Chondrocyte (in vitro differentiated cells): ENCODE measurements around the gene LASP1NB.
A peak's percentile ranks its signal among the peaks of the same experiment; 100 is the strongest.
"Not testable (repeated sequence)": the region's sequence is repeated elsewhere in the genome, so short reads cannot be mapped to it uniquely, and the experiment has no call there.

Source experiments
- DNase-seq: peaks from one replicate; pipeline ENCODE4 v3.0.0; 2021; ENCODE audit warnings: mixed read lengths, low spot score
- H3K27ac Mint-ChIP-seq: one replicate; pipeline ENCODE4 v1.8.0; 2021; ENCODE audit warnings: mild to moderate bottlenecking, moderate library complexity, mixed read lengths; ENCODE audit not compliant: unreplicated experiment
- H3K27me3 Mint-ChIP-seq: 2 replicates; pipeline ENCODE4 v1.8.0; 2021; ENCODE audit warnings: low read depth, mixed read lengths
- H3K36me3 Mint-ChIP-seq: 2 replicates; pipeline ENCODE4 v1.8.0; 2021; ENCODE audit warnings: low read depth, mixed read lengths
- H3K4me1 Mint-ChIP-seq: 2 replicates; pipeline ENCODE4 v1.8.0; 2021; ENCODE audit warnings: low read depth, mild to moderate bottlenecking, mixed read lengths
- H3K4me3 Mint-ChIP-seq: one replicate; pipeline ENCODE4 v1.8.0; 2021; ENCODE audit warnings: mild to moderate bottlenecking, moderate library complexity, mixed read lengths; ENCODE audit not compliant: unreplicated experiment
- H3K9me3 Mint-ChIP-seq: 2 replicates; pipeline ENCODE4 v1.8.0; 2021; ENCODE audit warnings: low read depth, mixed read lengths
- CTCF ChIP-seq: fragments of 200-600 bp; sonication (generic); IDR thresholded peaks from 2 replicates; pipeline ENCODE4 v1.5.0; 2021; ENCODE audit warnings: antibody characterized with exemption, mild to moderate bottlenecking, moderate library complexity

Gene LASP1NB

GRCh38 chr17:38907930-38908675 lies 17.3 kb upstream of the LASP1NB start:
- TF ChIP-seq CTCF, result no peak
- peak; percentile 77 for DNase-seq
- Mint-ChIP-seq H3K27me3 (no peaks in the 10 kb centered on the region), H3K4me1 (peaks cover 37% of the 10 kb centered on the region), H3K27ac (peak overlapping the region; percentile 45), H3K4me3 (no peak overlapping the region), H3K9me3 (no peaks in the 10 kb centered on the region), H3K36me3 (peaks cover 26% of the 10 kb centered on the region)

- Mint-ChIP-seq H3K27ac (peak overlapping the region; percentile 22), H3K9me3 (no peaks in the 10 kb centered on the region), H3K36me3 (peaks cover 24% of the 10 kb centered on the region)
These were observed 16.7 kb upstream of the LASP1NB start for GRCh38 chr17:38908676-38909181.

GRCh38 chr17:38910325-38910724 lies 15.1 kb upstream of the LASP1NB start:
- Mint-ChIP-seq H3K36me3 (peaks cover 25% of the 10 kb centered on the region), H3K4me1 (peaks cover 41% of the 10 kb centered on the region), H3K9me3 (no peaks in the 10 kb centered on the region), H3K27me3 (no peaks in the 10 kb centered on the region), H3K4me3 (no peak overlapping the region), H3K27ac (peak overlapping the region; percentile 27)
- no peak for TF ChIP-seq CTCF
- DNase-seq, result no peak

More at GRCh38 chr17:38908676-38909181, 16.7 kb upstream of the LASP1NB start:
- no peak for TF ChIP-seq CTCF
- DNase-seq, result no peak
- Mint-ChIP-seq H3K4me1 (peaks cover 37% of the 10 kb centered on the region), H3K27me3 (no peaks in the 10 kb centered on the region), H3K4me3 (no peak overlapping the region)

GRCh38 chr17:38911081-38911730 lies 14.2 kb upstream of the LASP1NB start:
- no peak for TF ChIP-seq CTCF
- Mint-ChIP-seq H3K4me1 (peaks cover 37% of the 10 kb centered on the region), H3K4me3 (no peak overlapping the region), H3K27ac (peak overlapping the region; percentile 49), H3K36me3 (peaks cover 26% of the 10 kb centered on the region), H3K9me3 (no peaks in the 10 kb centered on the region), H3K27me3 (no peaks in the 10 kb centered on the region)
- DNase-seq, result peak; percentile 63

GRCh38 chr17:38911731-38912081 lies 13.7 kb upstream of the LASP1NB start:
- Mint-ChIP-seq H3K27ac (peak overlapping the region; percentile 49), H3K4me1 (peaks cover 33% of the 10 kb centered on the region), H3K36me3 (peaks cover 25% of the 10 kb centered on the region)
- not testable (repeated sequence) for H3K27me3 Mint-ChIP-seq, DNase-seq, H3K9me3 Mint-ChIP-seq, H3K4me3 Mint-ChIP-seq
